ENCODE data around the gene C1QL2.

- TF ChIP-seq POLR2A (IDR thresholded peaks at IDR 0.05) (no peak), CTCF (IDR thresholded peaks at IDR 0.05) (no peak), EP300 (IDR thresholded peaks at IDR 0.05) (no peak)
Measured at GRCh38 chr2:119111115-119111975, 47.2 kb downstream of the C1QL2 start.
